ENCODE data around the gene DIPK1B.

Gene DIPK1B

GRCh38 chr9:136746621-136747020, 34.2 kb downstream of the DIPK1B start:
- H3K27me3 ChIP-seq (ENCODE audit: insufficient read depth, poor library complexity, severe bottlenecking) = peaks cover 7% of the 10 kb centered on the region
- H3K27ac ChIP-seq (replicated peaks) = no peak overlapping the region
- TF ChIP-seq REST (IDR thresholded peaks at IDR 0.05; ENCODE audit: insufficient replicate concordance, low read depth) (no peak), CTCF (IDR thresholded peaks at IDR 0.05; ENCODE audit: insufficient read depth, low read length) (no peak), GABPA (IDR thresholded peaks at IDR 0.05; ENCODE audit: low read depth) (no peak), POLR2AphosphoS5 (IDR thresholded peaks at IDR 0.05; ENCODE audit: low read depth) (no peak), SPI1 (IDR thresholded peaks at IDR 0.05; ENCODE audit: borderline replicate concordance, low read depth) (no peak)
- DNase-seq (ENCODE audit: low read depth in 1 of 2, low spot score in 1 of 2) = no peak
- no peak overlapping the region for H3K4me3 ChIP-seq (replicated peaks; ENCODE audit: insufficient read depth, low read length)

DNA sequence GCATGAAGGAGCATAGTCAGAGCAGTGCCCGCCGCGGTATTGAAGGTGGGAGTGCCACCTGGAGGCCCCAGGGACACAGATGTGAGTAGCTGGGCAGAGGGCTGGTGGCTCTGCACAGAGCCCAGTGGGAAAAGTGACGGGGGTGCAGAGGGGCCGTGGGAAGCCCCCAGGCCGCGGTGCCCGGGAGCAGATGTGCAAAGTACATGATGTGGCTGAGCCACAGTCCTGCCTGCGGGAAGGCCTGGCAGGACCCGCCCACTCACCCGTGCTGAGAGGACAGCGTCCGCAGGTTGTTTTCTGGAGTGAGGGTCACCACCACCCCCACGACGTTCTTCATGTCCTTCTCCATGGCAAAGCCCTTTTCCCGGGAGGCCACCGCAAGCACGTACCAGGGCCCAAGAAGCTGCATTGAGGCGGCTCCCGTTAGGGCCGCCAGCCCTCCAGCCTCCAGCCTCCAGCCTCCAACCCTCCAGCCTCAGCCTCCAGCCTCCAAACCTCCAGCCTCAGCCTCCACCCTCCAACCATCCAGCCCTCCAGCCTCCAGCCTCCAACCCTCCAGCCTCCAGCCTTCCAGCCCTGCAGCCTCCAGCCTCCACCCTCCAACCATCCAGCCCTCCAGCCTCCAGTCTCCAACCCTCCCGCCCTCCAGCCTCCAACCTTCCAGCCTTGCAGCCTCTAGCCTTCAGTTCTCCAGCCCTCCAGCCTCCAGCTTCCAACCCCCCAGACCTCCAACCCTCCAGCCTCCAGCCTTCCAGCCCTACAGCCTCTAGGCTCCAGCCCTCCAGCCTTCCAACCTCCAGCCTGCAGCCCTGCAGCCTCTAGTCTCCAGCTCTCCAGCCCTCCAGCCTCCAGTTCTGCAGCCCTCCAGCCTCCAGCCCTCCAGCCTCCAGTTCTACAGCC, 35.0 kb downstream of the DIPK1B start:
- Histone ChIP-seq H3K27me3 (ENCODE audit: insufficient read depth, poor library complexity, severe bottlenecking) (no peaks in the 10 kb centered on the region), H3K4me3 (replicated peaks; ENCODE audit: insufficient read depth, low read length) (no peak overlapping the region), H3K27ac (replicated peaks) (no peak overlapping the region)
- DNase-seq (ENCODE audit: low read depth in 1 of 2, low spot score in 1 of 2) = no peak
- TF ChIP-seq REST (IDR thresholded peaks at IDR 0.05; ENCODE audit: insufficient replicate concordance, low read depth) = no peak
- TF ChIP-seq CTCF (IDR thresholded peaks at IDR 0.05; ENCODE audit: insufficient read depth, low read length) = no peak
- no peak for TF ChIP-seq POLR2AphosphoS5 (IDR thresholded peaks at IDR 0.05; ENCODE audit: low read depth)
- no peak for TF ChIP-seq GABPA (IDR thresholded peaks at IDR 0.05; ENCODE audit: low read depth)
- no peak for TF ChIP-seq SPI1 (IDR thresholded peaks at IDR 0.05; ENCODE audit: borderline replicate concordance, low read depth)

- peak within 1 kb of the TSS; percentile 78 for H3K27ac ChIP-seq (replicated peaks)
- DNase-seq (ENCODE audit: low read depth in 1 of 2, low spot score in 1 of 2) = no peak
- H3K27me3 ChIP-seq (ENCODE audit: insufficient read depth, poor library complexity, severe bottlenecking) = no peaks in the 10 kb centered on the region
- no peak for TF ChIP-seq CTCF (IDR thresholded peaks at IDR 0.05; ENCODE audit: insufficient read depth, low read length)
- TF ChIP-seq REST (IDR thresholded peaks at IDR 0.05; ENCODE audit: insufficient replicate concordance, low read depth) = no peak
- no peak for TF ChIP-seq GABPA (IDR thresholded peaks at IDR 0.05; ENCODE audit: low read depth)
- TF ChIP-seq POLR2AphosphoS5 (IDR thresholded peaks at IDR 0.05; ENCODE audit: low read depth) = no peak
- no peak for TF ChIP-seq SPI1 (IDR thresholded peaks at IDR 0.05; ENCODE audit: borderline replicate concordance, low read depth)
- no peak within 1 kb of the TSS for H3K4me3 ChIP-seq (replicated peaks; ENCODE audit: insufficient read depth, low read length)
Observed at GRCh38 chr9:136748201-136748600, 35.8 kb downstream of the DIPK1B start, which contains the start of gene LCN6. Gene LCN6 (minus strand): TSS chr9:136748525. CDS start chr9:136748483, 42 bp downstream.
